Astrocyte (in vitro differentiated cells and primary cell): ENCODE measurements around the gene SWT1.

Experiments used
- CTCF ChIP-seq: IDR thresholded peaks from 2 replicates; pipeline ENCODE4 v1.5.1; 2011; ENCODE audit warnings: low read depth, mild to moderate bottlenecking, inconsistent platforms, low read length, moderate library complexity; ENCODE audit not compliant: insufficient read depth
- EZH2 ChIP-seq: IDR thresholded peaks from 2 replicates; pipeline ENCODE4 v1.6.1; 2012; ENCODE audit warnings: mild to moderate bottlenecking, low read length, inconsistent platforms; ENCODE audit not compliant: insufficient read depth

GRCh38 chr1:185315445-185316071, 158.6 kb downstream of the SWT1 start:
- TF ChIP-seq CTCF (no peak), EZH2 (no peak)
